HFFc6 (cell line): ENCODE results near the gene OLFML1. TPM values are rescaled to one million over a fixed set of nuclear protein-coding genes. Genes with fewer than 3 reads are reported as not detected.

ENCODE experiments used
- DNase-seq: peaks from one replicate; pipeline ENCODE4 v3.0.0-alpha.2; 2018
- H3K27ac Mint-ChIP-seq: 2 replicates; pipeline ENCODE4 v1.8.0; 2020; ENCODE audit warnings: mild to moderate bottlenecking, mixed read lengths
- H3K27me3 Mint-ChIP-seq: 2 replicates; pipeline ENCODE4 v1.8.0; 2021; ENCODE audit warnings: mild to moderate bottlenecking, moderate library complexity, mixed read lengths; ENCODE audit not compliant: insufficient read depth
- H3K36me3 Mint-ChIP-seq: 2 replicates; pipeline ENCODE4 v1.8.0; 2021; ENCODE audit warnings: low read depth, mixed read lengths
- H3K4me1 Mint-ChIP-seq: 2 replicates; pipeline ENCODE4 v1.8.0; 2020; ENCODE audit warnings: low read depth, mixed read lengths
- H3K4me3 Mint-ChIP-seq: 2 replicates; pipeline ENCODE4 v1.8.0; 2020; ENCODE audit warnings: mild to moderate bottlenecking, moderate library complexity, mixed read lengths
- H3K9me3 Mint-ChIP-seq: 2 replicates; pipeline ENCODE4 v1.8.0; 2020; ENCODE audit warnings: mild to moderate bottlenecking, mixed read lengths
- total RNA-seq, 6 experiments: library from RNA; stranded (reverse); fragmentation: NEBNext Ultra II Directional; extraction: Animal tissue kit (Norgen Biotek cat#: 25700); gene quantifications; 2 replicates in 1 of 6; 3 replicates in 5 of 6; pipeline ENCODE4 v1.2.3, GENCODE V29; 2021
- TF ChIP-seq, protein P1 (sequence below): fragments of 200-600 bp; sonication (generic); IDR thresholded peaks from 2 replicates; pipeline ENCODE4 v1.5.0; 2021; ENCODE audit warnings: antibody characterized with exemption, mild to moderate bottlenecking

The OLFML1 gene
- total RNA-seq, 6 experiments from 2014 or later = 0.20 to 0.43 (median 0.25) TPM; not detected in 3

- H3K4me3 Mint-ChIP-seq = no peak overlapping the region
- DNase-seq = no peak
- H3K27ac Mint-ChIP-seq = no peak overlapping the region
- H3K4me1 Mint-ChIP-seq = no peaks in the 10 kb centered on the region
- H3K36me3 Mint-ChIP-seq = no peaks in the 10 kb centered on the region
- TF ChIP-seq, protein P1, sequence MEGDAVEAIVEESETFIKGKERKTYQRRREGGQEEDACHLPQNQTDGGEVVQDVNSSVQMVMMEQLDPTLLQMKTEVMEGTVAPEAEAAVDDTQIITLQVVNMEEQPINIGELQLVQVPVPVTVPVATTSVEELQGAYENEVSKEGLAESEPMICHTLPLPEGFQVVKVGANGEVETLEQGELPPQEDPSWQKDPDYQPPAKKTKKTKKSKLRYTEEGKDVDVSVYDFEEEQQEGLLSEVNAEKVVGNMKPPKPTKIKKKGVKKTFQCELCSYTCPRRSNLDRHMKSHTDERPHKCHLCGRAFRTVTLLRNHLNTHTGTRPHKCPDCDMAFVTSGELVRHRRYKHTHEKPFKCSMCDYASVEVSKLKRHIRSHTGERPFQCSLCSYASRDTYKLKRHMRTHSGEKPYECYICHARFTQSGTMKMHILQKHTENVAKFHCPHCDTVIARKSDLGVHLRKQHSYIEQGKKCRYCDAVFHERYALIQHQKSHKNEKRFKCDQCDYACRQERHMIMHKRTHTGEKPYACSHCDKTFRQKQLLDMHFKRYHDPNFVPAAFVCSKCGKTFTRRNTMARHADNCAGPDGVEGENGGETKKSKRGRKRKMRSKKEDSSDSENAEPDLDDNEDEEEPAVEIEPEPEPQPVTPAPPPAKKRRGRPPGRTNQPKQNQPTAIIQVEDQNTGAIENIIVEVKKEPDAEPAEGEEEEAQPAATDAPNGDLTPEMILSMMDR = no peak
- H3K27me3 Mint-ChIP-seq = peaks cover 10% of the 10 kb centered on the region
- no peaks in the 10 kb centered on the region for H3K9me3 Mint-ChIP-seq
Measured at GRCh38 chr11:7449841-7450214, 35.5 kb upstream of the OLFML1 start.

GRCh38 chr11:7450836-7451235, 34.5 kb upstream of the OLFML1 start:
- no peaks in the 10 kb centered on the region for H3K36me3 Mint-ChIP-seq
- H3K9me3 Mint-ChIP-seq = no peaks in the 10 kb centered on the region
- TF ChIP-seq, protein P1 = no peak
- no peak overlapping the region for H3K27ac Mint-ChIP-seq
- H3K27me3 Mint-ChIP-seq = peaks cover 10% of the 10 kb centered on the region
- no peaks in the 10 kb centered on the region for H3K4me1 Mint-ChIP-seq
- no peak overlapping the region for H3K4me3 Mint-ChIP-seq
- DNase-seq = no peak

DNA sequence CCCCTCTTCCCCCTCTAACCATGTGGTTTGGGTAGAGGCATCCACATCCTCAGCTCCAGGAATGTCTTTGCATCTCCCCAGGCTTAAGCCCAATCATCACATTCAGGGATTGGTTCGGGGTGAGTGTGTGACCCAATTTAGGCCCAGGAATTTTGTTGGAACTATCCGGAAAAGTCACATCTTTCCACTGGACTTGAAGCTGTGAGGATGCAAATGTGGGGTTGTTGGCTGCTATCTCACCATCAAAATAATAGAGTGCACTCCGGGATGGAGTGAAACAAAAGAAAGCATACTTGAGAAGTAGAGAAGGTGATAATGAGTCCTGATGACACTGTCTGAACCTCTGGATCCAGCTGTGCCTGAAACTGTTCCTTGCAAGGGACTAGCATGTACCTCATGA, 33.8 kb upstream of the OLFML1 start:
- Mint-ChIP-seq H3K4me3 (no peak overlapping the region), H3K27ac (no peak overlapping the region), H3K4me1 (no peaks in the 10 kb centered on the region), H3K9me3 (no peaks in the 10 kb centered on the region), H3K36me3 (no peaks in the 10 kb centered on the region), H3K27me3 (peaks cover 10% of the 10 kb centered on the region)
- DNase-seq = no peak
- TF ChIP-seq, protein P1 = no peak

DNA sequence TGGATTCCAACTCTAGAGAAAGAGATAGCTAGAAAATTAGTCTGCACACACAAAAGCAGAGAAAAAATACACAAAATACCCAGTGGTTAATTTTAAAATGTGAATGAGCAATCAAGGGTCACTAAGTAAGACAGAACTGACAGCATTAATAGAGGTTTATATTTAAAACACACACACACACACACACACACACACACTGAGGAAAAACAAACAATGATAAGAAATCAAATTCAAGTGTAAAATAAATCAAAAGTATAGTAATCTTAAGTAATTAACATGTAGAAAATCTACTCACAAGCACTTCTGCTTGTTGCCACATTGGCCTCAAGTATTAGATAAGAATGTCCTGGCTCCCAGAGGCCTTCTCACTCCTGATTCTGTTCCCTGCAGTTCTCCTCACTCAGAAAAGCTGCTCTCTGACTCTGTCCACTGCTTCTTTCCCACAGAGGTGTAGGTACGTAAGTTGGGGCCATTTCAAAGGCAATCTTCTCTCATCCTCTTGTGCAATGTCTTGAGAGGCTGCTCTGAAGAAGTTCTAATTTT, 33.3 kb upstream of the OLFML1 start:
- H3K27ac Mint-ChIP-seq = no peak overlapping the region
- TF ChIP-seq, protein P1 = no peak
- no peaks in the 10 kb centered on the region for H3K36me3 Mint-ChIP-seq
- H3K9me3 Mint-ChIP-seq = no peaks in the 10 kb centered on the region
- H3K4me3 Mint-ChIP-seq = no peak overlapping the region
- H3K4me1 Mint-ChIP-seq = peaks cover 3% of the 10 kb centered on the region; the same call in 1 of the 2 replicates
- DNase-seq = no peak
- peaks cover 10% of the 10 kb centered on the region for H3K27me3 Mint-ChIP-seq

GRCh38 chr11:7454854-7455253, 30.5 kb upstream of the OLFML1 start:
- Mint-ChIP-seq H3K27ac (no peak overlapping the region), H3K9me3 (no peaks in the 10 kb centered on the region; the same call in 1 of the 2 replicates), H3K27me3 (peaks cover 5% of the 10 kb centered on the region; the same call in 1 of the 2 replicates), H3K4me1 (peaks cover 6% of the 10 kb centered on the region; the same call in 1 of the 2 replicates), H3K36me3 (no peaks in the 10 kb centered on the region), H3K4me3 (no peak overlapping the region)
- TF ChIP-seq, protein P1 = no peak
- no peak for DNase-seq
